GM20000 (cell line): ENCODE results near the gene ENOSF1.

Source experiments
- DNase-seq: peaks from one replicate; pipeline ENCODE4 v3.0.0; 2012; ENCODE audit warnings: low spot score
- CTCF ChIP-seq: IDR thresholded peaks from 2 replicates; pipeline ENCODE4 v1.5.1; 2012; ENCODE audit warnings: mild to moderate bottlenecking, control low read depth; ENCODE audit errors: extremely low read depth, missing control alignments

Gene ENOSF1

GRCh38 chr18:641224-641623 is 71.2 kb downstream of the ENOSF1 start:
- DNase-seq = no peak
- no peak for TF ChIP-seq CTCF

DNA sequence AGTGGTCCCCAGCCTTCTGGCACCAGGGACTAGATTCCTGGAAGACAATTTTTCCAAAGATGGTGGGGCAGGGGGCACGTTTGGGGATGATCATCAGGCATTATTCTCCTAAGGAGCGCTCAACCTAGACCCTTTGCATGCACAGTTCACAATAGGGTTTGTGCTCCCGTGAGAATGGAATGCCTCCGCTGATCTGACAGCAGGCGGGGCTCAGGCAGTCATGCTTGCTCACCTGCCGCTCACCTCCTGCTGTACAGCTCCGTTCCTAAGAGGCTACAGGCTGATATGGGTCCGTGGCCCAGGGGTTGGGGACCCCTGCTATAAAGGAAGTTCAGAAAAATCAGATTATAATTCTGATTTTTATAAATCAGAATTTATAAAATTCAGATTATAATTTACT is 77.3 kb downstream of the ENOSF1 start:
- no peak for DNase-seq
- TF ChIP-seq CTCF = no peak

GRCh38 chr18:634551-635045 is 77.8 kb downstream of the ENOSF1 start:
- no peak for TF ChIP-seq CTCF
- no peak for DNase-seq

DNA sequence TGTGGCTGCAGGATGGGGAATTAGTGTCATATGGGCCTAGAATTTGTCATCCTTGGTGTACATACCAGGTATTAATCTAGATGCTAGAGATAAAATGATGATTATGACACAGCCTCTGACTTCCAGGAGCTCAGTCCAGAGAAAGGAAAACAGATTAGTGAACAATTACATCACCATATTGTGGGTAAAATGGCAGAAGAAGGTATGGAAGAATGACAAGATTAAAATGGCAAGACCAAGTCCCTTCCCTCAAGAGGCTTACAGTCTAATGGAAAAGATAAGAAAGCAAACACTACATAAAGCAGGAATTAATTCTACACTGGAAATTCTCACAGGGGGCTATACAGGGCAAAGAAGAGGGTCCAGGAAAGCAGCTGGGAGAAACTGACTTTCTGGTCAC is 80.9 kb downstream of the ENOSF1 start:
- TF ChIP-seq CTCF = no peak

DNA sequence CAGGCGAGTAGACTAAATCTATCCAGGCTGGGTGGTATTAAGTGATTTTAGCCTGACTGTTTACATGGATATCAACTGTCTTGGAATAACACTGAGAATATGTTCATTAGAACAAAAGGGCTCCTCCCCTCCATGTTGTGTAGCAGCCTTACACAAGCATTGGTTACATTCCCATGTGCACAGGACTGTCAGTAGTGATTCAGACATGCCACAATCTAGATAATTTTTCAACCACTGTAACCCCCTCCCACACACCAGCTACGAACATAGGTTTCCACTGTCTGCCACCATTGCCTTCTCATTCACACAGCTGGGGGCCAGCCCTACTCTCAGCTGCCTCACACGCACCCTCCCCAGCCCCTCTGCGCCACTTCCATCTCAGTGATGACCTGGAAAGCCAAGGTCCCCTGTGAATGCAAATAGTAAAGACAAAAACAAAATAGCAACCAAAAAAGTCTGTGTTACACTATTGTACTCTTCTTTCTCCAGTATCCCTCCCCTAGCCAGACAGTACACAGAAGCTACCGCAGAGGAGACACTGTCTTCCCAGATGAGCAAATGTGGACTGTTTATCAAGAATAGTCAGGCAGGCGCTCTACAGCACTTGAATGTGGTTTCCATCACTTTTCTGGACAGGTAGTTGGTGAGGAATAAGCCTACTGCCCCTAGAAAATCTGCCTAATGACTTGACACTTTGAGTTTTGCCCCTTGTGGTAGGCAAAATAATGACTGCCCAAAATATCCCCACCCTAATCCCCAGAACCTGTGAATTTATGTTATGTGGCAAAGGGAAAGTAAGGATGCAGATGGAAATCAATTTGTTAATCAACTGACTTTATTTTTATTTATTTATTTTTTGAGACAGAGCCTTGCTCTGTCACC is 82.9 kb downstream of the ENOSF1 start:
- TF ChIP-seq CTCF = no peak
- no peak for DNase-seq

More for the DNA sequence above, 80.9 kb downstream of the ENOSF1 start:
- no peak for DNase-seq

- no peak for DNase-seq
- TF ChIP-seq CTCF = no peak
Observed at GRCh38 chr18:627231-627630, 85.2 kb downstream of the ENOSF1 start.

- DNase-seq = peak; percentile 48
- peak; percentile 50 for TF ChIP-seq CTCF
Observed at GRCh38 chr18:623761-624620, 88.4 kb downstream of the ENOSF1 start.
